A673 (cell line): ENCODE measurements around the gene NUTM2F. TPM values are rescaled to one million over a fixed set of nuclear protein-coding genes. Genes with fewer than 3 reads are reported as not detected.
"Not testable (repeated sequence)": the region's sequence is repeated elsewhere in the genome, so short reads cannot be mapped to it uniquely, and the experiment has no call there.

Experiments used
- BruUV-seq: library from RNA; stranded (reverse); fragments of 400-500 nt; replicated peaks from 2 replicates; lab custom pipeline; 2021; lab: Mats Ljungman, UMichigan
- CTCF ChIA-PET: fragments of 300-600 bp; sonication (Branson Sonifier 250); formaldehyde crosslinking; loops from one replicate; lab custom pipeline; 2022; ENCODE audit warnings: antibody characterized with exemption; lab: Charles Lee
- POLR2A ChIA-PET: fragments of 300-600 bp; sonication (Branson Sonifier 250); formaldehyde crosslinking; loops from one replicate; lab custom pipeline; 2022; ENCODE audit warnings: antibody characterized with exemption; ENCODE audit not compliant: low non-redundant PET; lab: Charles Lee
- DNase-seq: peaks from one replicate; pipeline ENCODE4 v3.0.0-alpha.2; 2015; ENCODE audit warnings: low spot score
- H3K27ac ChIP-seq: fragments of 200-600 bp; sonication (generic); 2 replicates; pipeline ENCODE4 v1.5.1; 2016; ENCODE audit warnings: mixed run types, low read depth, mild to moderate bottlenecking, mixed read lengths, antibody characterized with exemption, low read length; ENCODE audit not compliant: poor library complexity, severe bottlenecking
- H3K27me3 ChIP-seq: fragments of 200-600 bp; sonication (generic); replicated peaks from 2 replicates; pipeline ENCODE4 v1.6.1; 2017; ENCODE audit warnings: mixed run types, low read depth, mild to moderate bottlenecking, mixed read lengths, antibody characterized with exemption, low read length; ENCODE audit not compliant: insufficient read depth, poor library complexity
- H3K36me3 ChIP-seq: fragments of 200-600 bp; sonication (generic); 2 replicates; pipeline ENCODE4 v1.6.1; 2016; ENCODE audit warnings: mixed run types, mild to moderate bottlenecking, mixed read lengths, antibody characterized with exemption, low read length; ENCODE audit not compliant: insufficient read depth, poor library complexity, severe bottlenecking
- H3K4me1 ChIP-seq: fragments of 200-600 bp; sonication (generic); 2 replicates; pipeline ENCODE4 v1.6.1; 2017; ENCODE audit warnings: mixed run types, mild to moderate bottlenecking, mixed read lengths, antibody characterized with exemption, low read length; ENCODE audit not compliant: insufficient read depth, poor library complexity, severe bottlenecking
- H3K4me3 ChIP-seq: fragments of 200-600 bp; sonication (generic); 2 replicates; pipeline ENCODE4 v1.5.1; 2016; ENCODE audit warnings: low read depth, mixed run types, mild to moderate bottlenecking, mixed read lengths, low read length; ENCODE audit not compliant: poor library complexity, severe bottlenecking
- H3K9me3 ChIP-seq: fragments of 200-600 bp; sonication (generic); 2 replicates; pipeline ENCODE4 v1.6.1; 2016; ENCODE audit warnings: mixed run types, low read depth, mild to moderate bottlenecking, mixed read lengths, antibody characterized with exemption, low read length; ENCODE audit not compliant: poor library complexity, severe bottlenecking
- EZH2 ChIP-seq: fragments of 200-600 bp; sonication (generic); IDR thresholded peaks from 2 replicates; pipeline ENCODE4 v1.6.1; 2017; ENCODE audit warnings: borderline replicate concordance, low read depth, mild to moderate bottlenecking, mixed read lengths, antibody characterized with exemption, low read length; ENCODE audit not compliant: poor library complexity, severe bottlenecking
- intact Hi-C: fragments of 100-400 bp; cut with micrococcal nuclease; formaldehyde crosslinking; loops from one replicate; pipeline ENCODE4 v1.10.0; 2022; ENCODE audit not compliant: unreplicated experiment
- total RNA-seq: library from RNA; stranded (reverse); gene quantifications from 2 replicates; pipeline ENCODE4 v1.2.3, GENCODE V29; 2021
- TF ChIP-seq, protein P1 (sequence below): fragments of 300-800, 200-600 bp; sonication (generic); conservative IDR thresholded peaks from 2 replicates; pipeline ENCODE4 v1.5.1; 2017; ENCODE audit warnings: low read depth, mild to moderate bottlenecking, antibody characterized with exemption, low read length, moderate library complexity, mixed read lengths

NUTM2F gene
- total RNA-seq, 1 experiment from 2014 or later, result not detected

DNA sequence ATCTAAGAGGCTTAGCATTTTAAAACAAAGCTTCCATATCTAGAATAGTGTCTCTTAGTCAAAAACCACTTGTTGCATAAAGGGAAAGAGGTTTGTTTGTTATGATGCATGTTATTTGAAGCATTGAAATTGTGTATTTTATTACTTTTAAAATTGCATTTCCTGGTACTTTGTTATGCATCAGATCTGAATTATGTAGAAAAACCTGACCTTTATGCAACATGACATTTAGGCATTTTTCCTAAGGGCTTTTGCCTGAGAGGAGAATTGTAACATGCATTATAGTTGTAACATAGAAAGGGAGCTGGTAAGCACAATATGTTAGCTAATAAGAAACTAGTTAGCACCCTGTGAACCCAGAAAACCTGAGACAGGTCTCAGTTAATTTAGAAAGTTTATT lies 47.3 kb downstream of the NUTM2F start:
- Histone ChIP-seq H3K4me1 (no peaks in the 10 kb centered on the region), H3K9me3 (peaks cover 4% of the 10 kb centered on the region), H3K27me3 (no peaks in the 10 kb centered on the region), H3K36me3 (peaks cover 9% of the 10 kb centered on the region), H3K27ac (no peak overlapping the region), H3K4me3 (no peak overlapping the region)
- TF ChIP-seq EZH2, result no peak
- TF ChIP-seq, protein P1, sequence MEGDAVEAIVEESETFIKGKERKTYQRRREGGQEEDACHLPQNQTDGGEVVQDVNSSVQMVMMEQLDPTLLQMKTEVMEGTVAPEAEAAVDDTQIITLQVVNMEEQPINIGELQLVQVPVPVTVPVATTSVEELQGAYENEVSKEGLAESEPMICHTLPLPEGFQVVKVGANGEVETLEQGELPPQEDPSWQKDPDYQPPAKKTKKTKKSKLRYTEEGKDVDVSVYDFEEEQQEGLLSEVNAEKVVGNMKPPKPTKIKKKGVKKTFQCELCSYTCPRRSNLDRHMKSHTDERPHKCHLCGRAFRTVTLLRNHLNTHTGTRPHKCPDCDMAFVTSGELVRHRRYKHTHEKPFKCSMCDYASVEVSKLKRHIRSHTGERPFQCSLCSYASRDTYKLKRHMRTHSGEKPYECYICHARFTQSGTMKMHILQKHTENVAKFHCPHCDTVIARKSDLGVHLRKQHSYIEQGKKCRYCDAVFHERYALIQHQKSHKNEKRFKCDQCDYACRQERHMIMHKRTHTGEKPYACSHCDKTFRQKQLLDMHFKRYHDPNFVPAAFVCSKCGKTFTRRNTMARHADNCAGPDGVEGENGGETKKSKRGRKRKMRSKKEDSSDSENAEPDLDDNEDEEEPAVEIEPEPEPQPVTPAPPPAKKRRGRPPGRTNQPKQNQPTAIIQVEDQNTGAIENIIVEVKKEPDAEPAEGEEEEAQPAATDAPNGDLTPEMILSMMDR, result no peak
- ChIA-PET POLR2A (no interaction called here), CTCF (no interaction called here)
- no TSS peak for BruUV-seq
- no peak for DNase-seq
- intact Hi-C loops, result no loop called here

DNA sequence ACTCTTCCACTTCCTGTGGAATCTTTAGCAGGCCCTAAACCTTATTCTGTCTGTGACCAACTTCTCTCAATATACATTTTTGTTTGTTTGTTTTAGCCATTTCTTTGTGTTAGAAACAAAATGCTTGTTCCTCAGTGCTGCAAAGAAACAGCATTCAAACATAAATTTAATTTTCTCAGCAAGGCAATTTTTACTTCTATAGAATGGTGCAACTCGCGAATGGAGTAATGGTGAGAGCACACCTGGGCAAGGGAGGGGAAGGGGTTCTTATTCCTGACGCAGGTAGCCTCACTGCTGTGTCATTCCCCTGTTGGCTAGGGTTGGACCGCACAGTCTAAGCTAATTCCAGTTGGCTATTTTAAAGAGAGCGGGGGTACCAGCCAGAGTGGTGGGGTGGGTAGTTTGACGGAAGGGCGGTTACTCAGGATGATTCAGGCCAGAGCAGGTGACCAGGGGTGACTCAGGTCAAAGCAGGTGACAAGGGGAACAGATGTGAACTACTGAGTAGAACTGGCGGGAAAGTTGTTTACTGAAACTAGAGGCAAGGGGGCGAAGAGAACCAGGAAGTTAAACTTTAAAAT lies 47.9 kb downstream of the NUTM2F start:
- Histone ChIP-seq H3K4me3 (no peak overlapping the region), H3K27me3 (no peaks in the 10 kb centered on the region), H3K27ac (no peak overlapping the region), H3K9me3 (peaks cover 4% of the 10 kb centered on the region), H3K4me1 (no peaks in the 10 kb centered on the region), H3K36me3 (peaks cover 9% of the 10 kb centered on the region)
- no peak for TF ChIP-seq EZH2
- TF ChIP-seq, protein P1, result no peak
- POLR2A ChIA-PET, result no interaction called here
- CTCF ChIA-PET, result no interaction called here
- BruUV-seq, result no TSS peak
- intact Hi-C loops, result no loop called here
- no peak for DNase-seq

DNA sequence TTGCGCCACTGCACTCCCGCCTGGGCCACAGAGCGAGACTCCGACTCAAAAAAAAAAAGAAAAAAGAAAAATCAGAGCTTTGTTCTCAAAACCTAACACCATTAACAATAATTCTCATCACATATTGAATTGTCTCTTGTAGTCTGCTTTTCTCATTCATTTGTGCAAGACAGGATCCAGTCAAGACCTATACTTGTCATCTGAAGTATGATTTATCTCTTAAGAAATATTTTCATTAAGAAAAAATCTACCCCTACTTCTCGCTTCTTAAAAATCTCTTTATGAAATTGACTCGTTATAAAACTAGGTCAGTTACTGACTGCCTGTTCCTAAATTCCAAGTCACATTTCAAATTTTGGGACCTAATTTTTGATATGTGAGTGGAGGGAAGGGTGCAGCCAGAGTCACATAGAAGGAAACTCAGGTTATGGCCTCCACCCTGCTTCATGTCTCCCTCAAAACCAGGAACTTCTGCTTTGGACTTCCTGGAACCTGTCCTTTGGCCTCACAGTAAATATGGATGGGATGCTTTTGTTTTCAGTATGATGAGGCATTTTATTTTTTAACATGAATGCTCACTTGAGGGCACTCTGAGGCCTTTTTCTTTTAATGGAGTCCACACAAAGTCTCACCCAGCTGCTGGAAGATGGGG lies 50.4 kb downstream of the NUTM2F start:
- no peak for DNase-seq
- intact Hi-C loops, result no loop called here
- Histone ChIP-seq H3K27me3 (no peaks in the 10 kb centered on the region), H3K4me1 (no peaks in the 10 kb centered on the region), H3K9me3 (peaks cover 4% of the 10 kb centered on the region), H3K36me3 (peaks cover 9% of the 10 kb centered on the region), H3K27ac (no peak overlapping the region), H3K4me3 (no peak overlapping the region)
- no TSS peak for BruUV-seq
- POLR2A ChIA-PET, result no interaction called here
- TF ChIP-seq, protein P1, result no peak
- TF ChIP-seq EZH2, result no peak
- CTCF ChIA-PET, result no interaction called here

DNA sequence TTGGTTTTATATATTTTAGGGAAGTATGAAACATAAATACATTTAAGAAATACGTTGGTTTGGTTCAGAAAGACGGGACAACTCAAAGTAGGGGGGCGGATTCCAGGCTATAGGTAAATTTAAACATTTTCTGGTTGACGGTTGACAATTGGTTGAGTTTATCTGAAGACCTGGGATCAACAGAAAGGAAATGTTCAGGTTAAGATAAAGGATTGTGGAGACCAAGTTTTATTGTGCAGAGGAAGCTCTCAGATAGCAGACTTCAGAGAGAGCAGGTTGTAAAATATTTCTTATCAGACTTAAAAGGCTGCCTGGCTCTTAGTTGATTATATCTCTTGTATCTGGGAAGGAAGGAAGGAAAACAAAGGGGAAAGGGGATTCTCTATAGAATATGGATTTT lies 51.4 kb downstream of the NUTM2F start:
- CTCF ChIA-PET, H3K4me1 ChIP-seq, POLR2A ChIA-PET, BruUV-seq, intact Hi-C loops, H3K4me3 ChIP-seq, DNase-seq, H3K27me3 ChIP-seq, H3K27ac ChIP-seq, H3K9me3 ChIP-seq, H3K36me3 ChIP-seq: not testable (repeated sequence)
